GM21619 (cell line): Measurements from ENCODE around the gene STOX1.
A peak's percentile ranks its signal among the peaks of the same experiment; 100 is the strongest.
"Not testable (repeated sequence)": the region's sequence is repeated elsewhere in the genome, so short reads cannot be mapped to it uniquely, and the experiment has no call there.

Experiments
- ATAC-seq: cut with Tn5 transposase; IDR thresholded peaks from one replicate; pipeline ENCODE4 v1.9.1; 2021; ENCODE audit not compliant: unreplicated experiment

STOX1 gene

DNA sequence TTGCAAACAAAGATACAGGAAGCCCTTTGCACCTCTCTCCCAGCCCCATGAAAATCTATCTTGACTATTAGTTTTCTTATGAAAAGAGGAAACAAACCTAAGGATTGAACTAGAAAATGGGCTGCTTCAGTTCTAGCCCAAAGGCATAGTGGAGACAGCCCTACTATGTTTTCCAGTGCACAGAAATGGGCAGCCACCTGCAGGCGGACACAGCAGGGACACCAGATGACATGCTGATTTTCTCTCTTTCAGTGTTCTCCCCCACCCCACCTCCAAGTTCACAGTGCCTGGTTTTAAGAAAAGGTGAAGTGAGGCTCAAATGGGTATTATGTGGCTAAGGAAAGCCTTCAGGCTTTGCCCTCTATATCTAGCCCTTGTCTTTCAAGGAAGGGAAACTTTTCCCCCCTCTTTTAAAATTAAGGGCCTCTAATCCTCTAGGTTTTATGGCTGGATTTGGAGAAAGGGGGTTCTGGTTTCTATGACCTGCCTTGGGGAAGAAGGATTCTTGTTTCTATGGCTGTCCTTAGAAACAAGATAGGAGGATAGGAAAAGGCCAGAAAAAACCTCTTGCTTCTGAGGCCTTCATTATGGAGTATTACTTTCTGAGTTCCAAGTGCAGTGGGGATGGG lies 50.3 kb downstream of the STOX1 start:
- no peak for ATAC-seq

- no peak for ATAC-seq
These were observed 51.2 kb downstream of the STOX1 start for GRCh38 chr10:68878496-68878895.

GRCh38 chr10:68879628-68880027 lies 52.3 kb downstream of the STOX1 start:
- ATAC-seq = no peak

DNA sequence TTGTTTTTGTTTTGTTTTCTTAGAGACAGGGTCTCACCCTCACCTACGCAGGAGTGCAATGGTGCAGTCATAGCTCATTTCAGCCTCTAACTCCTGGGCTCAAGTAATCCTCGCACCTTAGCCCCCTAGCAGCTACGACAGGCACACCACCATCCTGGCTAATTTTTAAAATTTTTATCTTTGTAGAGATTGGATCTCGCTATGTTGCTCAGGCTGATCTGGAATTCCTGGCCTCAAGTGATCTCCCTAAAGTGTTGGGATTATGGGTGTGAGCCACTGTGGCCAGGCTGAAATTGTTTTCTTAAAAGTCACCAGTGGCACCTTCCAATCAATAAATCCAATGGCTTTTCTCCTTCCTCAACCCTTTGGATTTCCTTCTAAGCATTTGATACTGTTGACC lies 52.9 kb downstream of the STOX1 start:
- ATAC-seq = no peak

DNA sequence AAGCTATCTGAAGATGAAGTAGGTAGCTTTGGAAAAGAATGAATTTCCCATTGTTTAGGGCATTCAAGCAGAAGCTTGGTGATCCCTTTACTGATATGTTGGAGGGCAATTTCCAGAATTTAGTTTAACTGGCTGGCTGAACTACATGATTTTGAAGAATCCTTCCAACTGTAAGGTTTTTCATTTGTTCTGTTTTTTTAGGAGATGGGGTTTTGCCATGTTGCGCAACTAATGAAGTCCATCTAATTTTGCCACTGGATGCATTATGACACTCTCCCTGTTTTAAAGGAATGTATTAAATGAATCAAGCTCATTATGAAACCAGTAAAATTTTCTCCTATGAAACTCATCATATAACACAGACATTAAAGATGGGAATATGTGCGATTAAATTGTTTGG lies 67.7 kb downstream of the STOX1 start:
- ATAC-seq = no peak

DNA sequence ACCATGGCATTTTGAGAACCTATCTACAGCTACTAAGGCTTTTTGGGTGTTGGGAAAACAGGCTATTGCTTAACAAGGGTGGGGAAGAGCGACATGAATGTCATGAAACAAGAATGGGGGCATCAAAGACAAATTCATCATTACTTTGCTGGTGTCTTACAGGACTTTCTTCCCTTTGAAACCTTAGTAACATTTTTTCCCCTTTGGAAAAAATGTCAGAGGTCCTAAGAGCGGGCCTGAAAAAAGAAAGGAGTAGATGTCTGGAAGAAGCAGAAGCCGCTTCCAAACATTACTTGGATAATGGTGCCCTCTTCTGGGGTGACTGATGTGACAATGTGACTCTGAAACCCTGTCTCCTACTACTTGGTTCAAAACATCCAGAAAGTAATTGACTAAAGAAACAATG lies 70.0 kb downstream of the STOX1 start:
- ATAC-seq = no peak

- ATAC-seq = no peak
These were observed 71.9 kb downstream of the STOX1 start for GRCh38 chr10:68899186-68899745.

GRCh38 chr10:68900427-68901104 lies 73.2 kb downstream of the STOX1 start:
- ATAC-seq = peak; percentile 32

DNA sequence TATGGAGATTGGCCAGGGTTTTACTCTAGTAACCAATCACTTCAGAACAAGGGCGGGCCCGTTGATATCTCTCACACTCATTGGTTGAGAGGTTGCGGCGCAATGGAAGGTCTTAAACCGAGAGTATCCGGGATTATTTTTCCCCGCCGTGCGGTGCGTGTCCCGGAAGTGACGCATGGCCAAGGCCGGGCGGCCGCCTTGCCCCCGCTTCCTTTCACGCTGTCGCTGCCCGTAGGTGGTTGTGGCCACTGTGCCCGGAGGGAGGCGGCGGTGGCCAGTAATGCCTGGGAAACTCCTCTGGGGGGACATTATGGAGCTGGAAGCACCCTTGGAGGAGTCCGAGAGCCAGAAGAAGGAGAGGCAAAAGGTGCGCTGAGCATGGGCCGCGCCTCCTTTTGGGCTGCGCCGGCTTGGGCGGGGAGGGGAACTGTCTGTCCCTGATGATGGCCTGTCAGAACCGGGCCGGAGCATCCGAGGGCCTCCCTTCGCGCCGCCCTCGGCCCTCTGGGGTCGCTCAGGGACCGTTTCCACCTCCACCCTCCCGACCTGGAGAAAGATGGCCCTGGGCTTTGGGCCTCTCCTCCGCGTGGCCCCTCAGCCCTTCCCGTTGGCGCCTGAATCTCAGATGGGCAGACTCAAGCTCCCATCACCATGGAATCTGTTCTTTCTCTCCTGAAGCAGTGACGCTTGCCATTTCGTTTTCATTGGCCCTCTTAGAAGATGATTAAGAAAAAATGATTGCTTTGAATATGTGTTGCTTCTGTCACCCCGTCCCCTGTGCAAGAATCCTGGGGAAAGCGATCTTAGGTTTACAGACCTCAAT lies 74.0 kb downstream of the STOX1 start, which contains the start of gene DDX50:
TSS of gene DDX50 (plus strand) at position 211 of the 823 bp plus-strand sequence. CDS start at position 281, 70 bp downstream.
- ATAC-seq = peak; percentile 96

DNA sequence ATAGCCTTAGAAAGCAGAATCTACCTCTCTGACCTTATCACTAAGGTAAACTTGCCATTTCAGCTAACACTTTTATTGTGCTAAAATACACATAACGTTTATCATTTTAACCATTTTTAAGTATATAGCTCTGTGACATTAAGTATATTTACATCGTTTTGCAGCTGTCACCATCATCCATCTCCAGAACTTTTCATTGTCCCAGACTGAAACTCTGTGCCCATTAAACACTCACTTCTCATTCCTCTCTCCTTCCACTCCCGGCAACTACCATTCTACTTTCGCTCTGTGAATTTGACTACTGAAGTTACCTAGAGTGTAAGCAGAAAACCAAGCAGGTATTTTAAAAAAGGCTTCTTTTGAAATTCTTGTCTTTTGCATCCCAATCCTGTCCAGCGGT lies 75.1 kb downstream of the STOX1 start:
- no peak for ATAC-seq

DNA sequence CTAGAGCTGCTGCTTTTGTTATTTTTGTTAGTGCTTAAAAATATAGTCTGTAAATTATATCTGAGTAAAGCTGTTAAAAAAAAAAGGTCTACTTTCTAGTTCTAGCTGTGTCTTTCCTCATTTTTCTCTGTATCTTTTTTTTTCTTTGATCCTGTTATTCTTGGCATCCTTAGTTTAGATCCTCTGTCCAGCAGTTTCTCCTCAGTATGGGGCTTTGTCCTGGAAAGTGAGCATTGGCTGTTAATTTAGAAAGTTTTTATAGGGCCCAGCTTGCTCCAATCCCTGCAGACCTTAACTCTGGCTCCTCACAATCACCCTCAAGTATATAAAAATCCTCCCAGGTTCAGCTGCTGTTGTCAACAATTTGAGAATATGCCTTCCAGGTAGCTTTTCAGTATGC lies 97.3 kb downstream of the STOX1 start:
- no peak for ATAC-seq

GRCh38 chr10:68925489-68925888 lies 98.2 kb downstream of the STOX1 start:
- ATAC-seq = no peak

GRCh38 chr10:68929157-68929556 lies 101.8 kb downstream of the STOX1 start:
- ATAC-seq = not testable (repeated sequence)

- ATAC-seq = not testable (repeated sequence)
These were observed 102.6 kb downstream of the STOX1 start for GRCh38 chr10:68929888-68930287.

- not testable (repeated sequence) for ATAC-seq
These were observed 105.5 kb downstream of the STOX1 start for GRCh38 chr10:68932860-68933259.

- no peak for ATAC-seq
These were observed 107.7 kb downstream of the STOX1 start for GRCh38 chr10:68934994-68935393.

DNA sequence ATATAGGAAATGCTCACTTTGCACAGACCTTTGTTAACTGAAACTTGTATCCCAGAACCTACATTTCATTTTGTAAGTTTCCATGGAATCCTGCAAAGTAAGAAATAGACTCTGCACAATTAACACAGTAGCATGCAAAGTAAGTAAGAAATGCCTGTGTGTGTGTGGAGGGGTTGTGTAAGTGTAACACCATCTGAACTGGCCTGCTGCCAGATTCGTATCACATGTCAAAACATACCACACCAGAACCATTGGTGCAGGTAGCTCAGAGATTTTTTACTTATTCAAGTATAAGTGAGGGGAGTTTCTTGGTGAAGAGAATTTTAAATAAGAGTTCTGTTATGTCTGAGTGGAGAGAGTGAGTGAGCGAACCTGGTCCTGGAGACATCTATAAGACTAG lies 110.8 kb downstream of the STOX1 start:
- no peak for ATAC-seq

- ATAC-seq = no peak
These were observed 111.6 kb downstream of the STOX1 start for GRCh38 chr10:68938884-68939283.

DNA sequence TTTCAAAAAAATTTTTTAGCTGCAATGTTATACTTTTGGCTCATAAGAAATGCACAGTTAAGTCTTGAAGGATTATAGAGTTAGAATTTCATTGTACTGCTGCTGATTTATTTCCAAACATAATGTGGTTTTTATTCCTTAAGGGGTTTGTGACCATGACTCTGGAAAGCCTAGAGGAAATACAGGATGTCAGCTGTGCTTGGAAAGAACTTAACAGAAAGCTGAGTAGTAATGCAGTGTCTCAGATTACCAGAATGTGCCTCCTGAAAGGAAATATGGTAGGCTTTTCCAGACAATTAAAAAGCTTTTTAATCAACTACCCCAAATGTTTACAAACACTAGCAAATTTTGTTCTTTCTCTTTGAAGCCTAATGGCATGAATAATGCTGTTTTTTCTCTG lies 113.6 kb downstream of the STOX1 start:
- ATAC-seq = not testable (repeated sequence)
